ENCODE data around the gene RMND5A. TPM values are rescaled to one million over a fixed set of nuclear protein-coding genes. Genes with fewer than 3 reads are reported as not detected.

RMND5A gene
- total RNA-seq, 1 experiment from 2014 or later, result 33.1 TPM

- no peak for DNase-seq (ENCODE audit: low spot score)
Observed at GRCh38 chr2:86765310-86765695, 45.2 kb downstream of the RMND5A start.

GRCh38 chr2:86768189-86768949 is 48.3 kb downstream of the RMND5A start:
- DNase-seq (ENCODE audit: low spot score), result no peak

- DNase-seq (ENCODE audit: low spot score), result no peak
Observed at GRCh38 chr2:86769838-86770237, 49.7 kb downstream of the RMND5A start.

GRCh38 chr2:86770816-86771301 is 50.8 kb downstream of the RMND5A start:
- no peak for DNase-seq (ENCODE audit: low spot score)

GRCh38 chr2:86772611-86773010 is 52.5 kb downstream of the RMND5A start:
- no peak for DNase-seq (ENCODE audit: low spot score)

- DNase-seq (ENCODE audit: low spot score), result no peak
Observed at GRCh38 chr2:86774862-86775261, 54.8 kb downstream of the RMND5A start.

- no peak for DNase-seq (ENCODE audit: low spot score)
Observed at GRCh38 chr2:86775338-86775737, 55.2 kb downstream of the RMND5A start.

- DNase-seq (ENCODE audit: low spot score), result no peak
Observed at GRCh38 chr2:86776532-86776931, 56.4 kb downstream of the RMND5A start.

GRCh38 chr2:86778957-86779356 is 58.9 kb downstream of the RMND5A start:
- no peak for DNase-seq (ENCODE audit: low spot score)

- DNase-seq (ENCODE audit: low spot score), result no peak
Observed at GRCh38 chr2:86779971-86780370, 59.9 kb downstream of the RMND5A start.

- DNase-seq (ENCODE audit: low spot score), result no peak
Observed at GRCh38 chr2:86781363-86781762, 61.3 kb downstream of the RMND5A start.

GRCh38 chr2:86782748-86783147 is 62.7 kb downstream of the RMND5A start:
- no peak for DNase-seq (ENCODE audit: low spot score)

GRCh38 chr2:86783615-86784339 is 63.7 kb downstream of the RMND5A start:
- DNase-seq (ENCODE audit: low spot score), result no peak

GRCh38 chr2:86785456-86785855 is 65.4 kb downstream of the RMND5A start:
- no peak for DNase-seq (ENCODE audit: low spot score)

GRCh38 chr2:86786001-86786536 is 66.0 kb downstream of the RMND5A start:
- no peak for DNase-seq (ENCODE audit: low spot score)

- no peak for DNase-seq (ENCODE audit: low spot score)
Observed at GRCh38 chr2:86787736-86788135, 67.6 kb downstream of the RMND5A start.

- DNase-seq (ENCODE audit: low spot score), result no peak
Observed at GRCh38 chr2:86788165-86788564, 68.1 kb downstream of the RMND5A start.

GRCh38 chr2:86788881-86789686 is 69.0 kb downstream of the RMND5A start:
- no peak for DNase-seq (ENCODE audit: low spot score)

- DNase-seq (ENCODE audit: low spot score), result no peak
Observed at GRCh38 chr2:86789687-86790133, 69.6 kb downstream of the RMND5A start.

- DNase-seq (ENCODE audit: low spot score), result no peak
Observed at GRCh38 chr2:86790134-86790675, 70.1 kb downstream of the RMND5A start.
